Activated T-cell treated with anti-CD3 and anti-CD28 coated beads, Interleukin-2, amount 50 U/mL, for 24 hours (primary cell): ENCODE measurements around the gene GPC1.

ENCODE experiments used
- DNase-seq: peaks from one replicate; pipeline ENCODE4 v3.0.0-alpha.2; 2020
- H3K27ac Mint-ChIP-seq: 2 replicates; pipeline ENCODE4 v1.8.0; 2020; ENCODE audit warnings: mild to moderate bottlenecking, mixed read lengths
- H3K27me3 Mint-ChIP-seq: 2 replicates; pipeline ENCODE4 v1.8.0; 2020; ENCODE audit warnings: mixed read lengths
- H3K36me3 Mint-ChIP-seq: 2 replicates; pipeline ENCODE4 v1.8.0; 2020; ENCODE audit warnings: low read depth, mixed read lengths
- H3K4me1 Mint-ChIP-seq: 2 replicates; pipeline ENCODE4 v1.8.0; 2020; ENCODE audit warnings: low read depth, mixed read lengths
- H3K4me3 Mint-ChIP-seq: 2 replicates; pipeline ENCODE4 v1.8.0; 2020; ENCODE audit warnings: mild to moderate bottlenecking, moderate library complexity, mixed read lengths
- H3K9me3 Mint-ChIP-seq: 2 replicates; pipeline ENCODE4 v1.8.0; 2020; ENCODE audit warnings: mixed read lengths

Gene GPC1

DNA sequence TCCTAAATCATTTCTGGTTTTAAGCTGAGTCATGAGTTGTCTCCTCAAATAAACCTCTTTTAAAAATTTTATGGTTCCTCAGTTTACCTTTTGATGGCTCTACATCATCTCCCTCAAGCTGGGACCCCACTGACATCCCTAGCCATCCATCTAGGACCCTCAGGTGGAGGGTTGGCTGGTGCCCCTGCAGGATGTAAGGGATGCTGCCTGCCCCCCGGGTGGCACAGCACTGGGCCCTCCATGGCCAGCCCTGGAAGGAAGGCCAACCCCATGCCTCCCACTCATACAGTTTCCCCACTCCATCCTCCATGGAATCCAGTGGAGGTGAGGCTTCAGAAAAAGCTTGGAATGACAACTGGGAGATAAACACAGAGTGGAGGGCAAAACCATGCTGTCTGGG lies 17.2 kb upstream of the GPC1 start:
- peak; percentile 14 for DNase-seq
- Mint-ChIP-seq H3K9me3 (peaks cover 10% of the 10 kb centered on the region), H3K27ac (no peak overlapping the region), H3K36me3 (no peaks in the 10 kb centered on the region), H3K27me3 (no peaks in the 10 kb centered on the region), H3K4me3 (no peak overlapping the region), H3K4me1 (no peaks in the 10 kb centered on the region)

DNA sequence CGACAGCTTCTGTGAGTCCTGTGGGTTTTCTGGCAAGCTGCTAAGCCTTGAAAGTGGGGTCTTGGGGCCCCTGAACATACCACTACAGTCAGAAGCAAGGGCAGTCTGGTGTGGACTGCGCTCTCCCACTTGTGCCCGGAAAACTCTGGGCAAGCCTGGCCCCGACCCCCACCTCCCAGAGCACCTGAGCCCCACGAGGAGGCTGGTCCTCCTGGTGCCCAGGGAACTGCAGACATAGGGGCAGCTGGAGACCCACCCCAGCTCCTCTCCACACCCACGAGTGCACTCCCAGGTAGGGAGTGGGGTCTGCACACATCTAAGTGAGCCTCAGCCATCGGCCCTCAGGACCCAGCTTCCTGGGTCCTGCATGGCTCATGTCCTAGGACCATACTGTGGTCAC lies 16.2 kb upstream of the GPC1 start:
- H3K27ac Mint-ChIP-seq: no peak overlapping the region
- H3K4me1 Mint-ChIP-seq: no peaks in the 10 kb centered on the region
- H3K27me3 Mint-ChIP-seq: peaks cover 2% of the 10 kb centered on the region
- peak; percentile 17 for DNase-seq
- no peaks in the 10 kb centered on the region for H3K36me3 Mint-ChIP-seq
- no peak overlapping the region for H3K4me3 Mint-ChIP-seq
- peaks cover 10% of the 10 kb centered on the region for H3K9me3 Mint-ChIP-seq

DNA sequence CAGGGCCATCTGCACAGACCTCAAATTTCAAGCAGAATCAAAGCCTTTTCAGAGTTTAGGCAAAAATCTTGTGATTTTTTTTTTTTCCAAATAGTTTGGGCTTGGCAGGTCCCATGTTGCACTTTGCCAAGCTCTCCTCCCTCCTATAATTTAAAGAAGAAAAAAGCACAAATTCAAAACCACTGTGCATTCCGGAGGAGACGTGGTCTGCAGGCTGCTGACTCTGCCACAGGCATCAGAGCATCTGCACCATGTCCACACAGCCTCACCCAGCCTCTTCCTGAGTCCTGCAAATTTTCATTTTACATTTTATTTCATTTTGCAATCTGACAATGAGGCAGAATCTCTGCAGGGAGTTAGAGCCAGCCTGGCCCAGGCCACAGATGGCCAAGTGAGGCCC lies 15.7 kb upstream of the GPC1 start:
- Mint-ChIP-seq H3K9me3 (peaks cover 10% of the 10 kb centered on the region), H3K4me3 (no peak overlapping the region), H3K36me3 (no peaks in the 10 kb centered on the region), H3K27me3 (peaks cover 6% of the 10 kb centered on the region), H3K27ac (no peak overlapping the region), H3K4me1 (no peaks in the 10 kb centered on the region)
- DNase-seq: no peak

DNA sequence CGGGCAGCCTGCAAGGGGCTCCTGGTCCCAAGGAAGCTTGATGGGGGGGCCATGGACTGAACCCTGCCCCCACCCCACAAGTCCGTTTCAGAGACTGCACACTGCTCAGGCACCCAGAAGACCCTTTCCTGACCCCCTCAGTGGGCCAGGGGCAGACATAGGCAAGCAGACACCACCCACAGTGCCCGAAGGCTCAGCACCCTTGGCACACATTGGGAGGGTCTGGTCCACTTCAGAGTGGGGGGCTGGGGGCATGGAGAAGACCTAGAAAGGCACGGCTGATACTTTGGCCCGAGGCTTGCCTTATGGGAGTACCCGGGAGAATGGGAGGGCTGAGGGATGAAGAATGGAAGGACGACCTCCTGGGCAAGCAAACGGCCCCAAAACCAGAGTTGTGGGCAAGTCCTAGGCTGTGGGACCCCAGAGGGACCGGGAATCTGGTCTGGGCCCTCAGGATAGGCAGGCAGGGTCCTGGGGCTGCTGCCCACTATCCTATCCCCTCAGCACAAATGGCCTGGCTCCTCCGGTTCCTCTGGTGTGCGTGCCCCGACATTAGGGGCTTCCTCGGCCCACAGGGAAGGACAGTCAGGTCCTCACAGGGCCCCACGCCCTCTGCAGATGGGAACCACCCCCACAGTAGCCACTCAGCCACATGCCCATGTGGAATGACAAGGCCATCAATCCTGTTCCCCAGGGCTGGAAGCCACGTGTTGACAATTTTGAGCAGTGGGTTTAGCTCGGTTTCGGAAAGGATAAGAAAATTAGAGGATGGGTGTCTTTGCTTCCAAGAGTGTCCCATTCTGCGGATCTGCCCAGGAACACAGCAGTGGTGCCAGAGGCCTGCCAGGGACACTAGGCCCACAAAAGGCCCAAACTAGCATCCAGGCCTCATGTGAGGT lies 15.0 kb upstream of the GPC1 start:
- H3K4me1 Mint-ChIP-seq: no peaks in the 10 kb centered on the region
- no peak overlapping the region for H3K27ac Mint-ChIP-seq
- no peak overlapping the region for H3K4me3 Mint-ChIP-seq
- DNase-seq: peak; percentile 11
- H3K36me3 Mint-ChIP-seq: no peaks in the 10 kb centered on the region
- H3K27me3 Mint-ChIP-seq: peaks cover 10% of the 10 kb centered on the region
- peaks cover 13% of the 10 kb centered on the region for H3K9me3 Mint-ChIP-seq

DNA sequence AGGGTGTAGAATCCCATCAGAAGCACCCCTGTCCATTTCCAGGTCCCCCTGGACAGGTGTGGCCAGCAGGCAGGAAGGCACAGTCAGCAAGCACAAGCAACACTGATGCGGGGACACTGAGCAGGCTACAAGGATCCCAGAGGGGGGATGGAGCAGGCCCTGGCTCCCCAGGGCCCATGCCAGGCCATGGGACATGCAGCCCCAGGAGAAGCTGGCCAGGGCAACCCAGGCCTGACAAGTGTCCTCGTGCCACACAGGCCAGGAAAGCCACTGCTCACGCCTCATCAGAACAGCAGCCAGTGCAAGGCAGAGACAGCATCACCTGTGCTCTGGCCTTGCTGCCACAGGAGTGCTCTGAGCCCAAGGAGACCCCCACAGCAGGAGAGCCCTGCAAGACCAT lies 14.1 kb upstream of the GPC1 start:
- no peak overlapping the region for H3K4me3 Mint-ChIP-seq
- no peak for DNase-seq
- H3K27me3 Mint-ChIP-seq: peaks cover 19% of the 10 kb centered on the region
- H3K27ac Mint-ChIP-seq: no peak overlapping the region
- H3K9me3 Mint-ChIP-seq: peaks cover 13% of the 10 kb centered on the region
- no peaks in the 10 kb centered on the region for H3K36me3 Mint-ChIP-seq
- H3K4me1 Mint-ChIP-seq: no peaks in the 10 kb centered on the region

DNA sequence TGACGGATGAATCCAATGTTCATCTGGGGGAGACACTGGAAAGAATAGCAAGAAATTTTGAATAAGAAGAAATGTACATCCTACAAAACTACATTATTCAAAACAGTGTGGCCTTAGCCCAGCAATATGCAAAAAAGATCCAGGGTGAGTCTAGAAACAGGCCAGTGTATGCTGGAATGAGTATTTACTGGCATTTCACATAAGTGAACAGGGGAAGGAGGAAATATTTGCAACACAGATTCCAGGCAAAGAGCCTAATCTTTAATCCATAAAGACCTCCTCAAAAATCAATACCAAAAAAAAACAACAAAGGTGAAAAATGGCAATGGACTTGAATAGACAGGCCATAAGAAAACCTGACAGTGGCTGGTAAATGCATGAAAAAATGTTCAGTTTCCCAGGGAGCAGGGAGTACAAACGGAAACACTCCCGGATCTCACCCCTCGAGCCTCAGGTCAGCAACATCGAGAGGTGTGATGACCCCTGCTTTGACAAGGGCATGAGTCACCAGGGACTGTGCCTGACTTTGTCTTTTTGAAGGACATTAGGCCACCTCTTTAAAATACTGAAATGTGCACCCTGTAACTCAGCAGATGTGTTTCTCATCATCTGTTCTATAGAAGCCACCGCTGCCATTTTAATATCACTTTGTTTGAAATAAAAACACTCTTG lies 12.7 kb upstream of the GPC1 start:
- no peak for DNase-seq
- Mint-ChIP-seq H3K27me3 (peaks cover 26% of the 10 kb centered on the region), H3K9me3 (peaks cover 13% of the 10 kb centered on the region), H3K36me3 (no peaks in the 10 kb centered on the region), H3K4me1 (peaks cover 12% of the 10 kb centered on the region), H3K27ac (no peak overlapping the region), H3K4me3 (no peak overlapping the region)

DNA sequence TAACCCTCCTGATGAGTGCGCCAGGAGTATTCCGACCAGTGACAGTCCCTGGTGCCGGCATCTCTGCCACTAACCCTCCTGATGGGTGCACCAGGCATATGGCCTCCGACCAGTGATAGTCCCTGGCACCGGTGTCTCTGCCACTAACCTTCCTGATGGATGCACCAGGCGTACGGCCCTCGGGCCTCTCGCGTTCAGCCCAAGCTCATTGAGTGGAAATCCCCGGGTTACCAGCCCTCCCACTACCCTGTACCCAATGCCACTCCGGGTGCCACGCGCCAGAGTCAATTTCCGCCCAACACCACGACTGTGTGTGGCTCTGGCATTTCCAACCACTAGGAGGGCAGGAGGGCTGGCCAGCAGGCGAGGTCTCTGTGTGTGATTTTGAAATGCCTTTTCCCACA lies 11.7 kb upstream of the GPC1 start:
- no peaks in the 10 kb centered on the region for H3K36me3 Mint-ChIP-seq
- peaks cover 7% of the 10 kb centered on the region for H3K9me3 Mint-ChIP-seq
- peaks cover 33% of the 10 kb centered on the region for H3K27me3 Mint-ChIP-seq
- H3K27ac Mint-ChIP-seq: no peak overlapping the region
- no peak for DNase-seq
- peaks cover 22% of the 10 kb centered on the region for H3K4me1 Mint-ChIP-seq
- no peak overlapping the region for H3K4me3 Mint-ChIP-seq

DNA sequence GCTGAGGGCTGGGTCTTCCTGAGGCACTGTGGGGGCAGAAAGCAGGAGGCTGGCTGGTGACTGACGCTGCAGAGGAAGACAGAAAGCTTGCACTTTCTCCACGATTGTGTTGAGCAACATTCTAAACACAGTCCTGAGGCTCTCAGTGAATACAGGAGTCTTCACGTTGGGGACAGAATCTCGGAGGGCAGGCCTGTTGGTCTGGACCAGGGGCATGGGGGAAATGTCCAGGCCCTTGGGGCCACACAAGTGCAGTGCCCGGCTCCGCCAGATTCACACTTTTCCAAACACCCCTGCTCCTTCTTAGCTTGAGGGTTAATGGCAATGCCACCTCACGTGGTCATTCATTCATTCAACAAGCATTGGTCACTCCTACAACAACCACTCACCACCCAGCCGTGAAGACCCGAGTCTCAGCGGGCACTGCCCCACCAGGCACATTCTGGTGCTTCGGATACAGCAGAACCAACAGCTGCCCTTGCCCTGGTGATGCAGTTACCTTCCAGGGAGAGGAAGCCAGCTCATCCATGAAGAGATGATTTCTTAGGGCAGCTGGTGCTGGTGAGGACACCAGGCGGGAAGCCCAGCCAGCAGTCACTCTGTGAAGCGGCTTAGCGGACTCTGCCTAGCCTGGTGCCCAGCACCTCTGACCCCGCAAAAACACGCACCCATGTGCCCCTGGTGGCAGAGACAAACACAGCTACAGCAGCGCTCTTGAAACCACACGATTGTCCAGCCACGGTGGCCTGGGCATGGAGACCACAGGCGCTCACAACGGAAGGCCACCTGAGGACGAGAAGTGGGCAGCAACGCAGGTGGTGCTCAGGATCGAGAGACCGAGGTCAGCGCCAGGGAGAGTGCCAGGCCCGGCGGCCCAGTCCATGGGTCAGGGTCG lies 10.9 kb upstream of the GPC1 start:
- peaks cover 27% of the 10 kb centered on the region for H3K4me1 Mint-ChIP-seq
- no peak overlapping the region for H3K4me3 Mint-ChIP-seq
- H3K9me3 Mint-ChIP-seq: peaks cover 6% of the 10 kb centered on the region
- no peak overlapping the region for H3K27ac Mint-ChIP-seq
- peaks cover 36% of the 10 kb centered on the region for H3K27me3 Mint-ChIP-seq
- no peaks in the 10 kb centered on the region for H3K36me3 Mint-ChIP-seq
- peak; percentile 16 for DNase-seq

DNA sequence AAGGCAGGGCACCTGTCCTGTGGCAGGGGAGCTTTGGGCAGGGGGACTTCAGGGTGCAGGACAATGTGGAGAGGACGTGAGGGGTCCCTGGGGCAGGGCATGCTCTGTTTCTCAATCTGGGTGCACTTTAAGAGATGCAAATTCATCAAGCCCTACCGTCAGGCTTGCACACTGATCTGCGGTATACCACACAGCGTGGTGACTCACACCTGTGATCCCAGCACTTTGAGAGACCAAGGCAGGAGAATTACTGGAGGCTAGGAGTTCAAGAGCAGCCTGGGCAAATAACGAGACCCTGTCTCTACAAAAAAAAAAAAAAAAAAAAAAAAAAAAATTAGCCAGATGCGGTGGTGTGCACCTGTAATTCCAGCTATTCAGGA lies 10.2 kb upstream of the GPC1 start:
- H3K27ac Mint-ChIP-seq: no peak overlapping the region
- H3K4me3 Mint-ChIP-seq: no peak overlapping the region
- peaks cover 27% of the 10 kb centered on the region for H3K4me1 Mint-ChIP-seq
- peaks cover 6% of the 10 kb centered on the region for H3K9me3 Mint-ChIP-seq
- no peak for DNase-seq
- H3K27me3 Mint-ChIP-seq: peaks cover 36% of the 10 kb centered on the region
- H3K36me3 Mint-ChIP-seq: no peaks in the 10 kb centered on the region

DNA sequence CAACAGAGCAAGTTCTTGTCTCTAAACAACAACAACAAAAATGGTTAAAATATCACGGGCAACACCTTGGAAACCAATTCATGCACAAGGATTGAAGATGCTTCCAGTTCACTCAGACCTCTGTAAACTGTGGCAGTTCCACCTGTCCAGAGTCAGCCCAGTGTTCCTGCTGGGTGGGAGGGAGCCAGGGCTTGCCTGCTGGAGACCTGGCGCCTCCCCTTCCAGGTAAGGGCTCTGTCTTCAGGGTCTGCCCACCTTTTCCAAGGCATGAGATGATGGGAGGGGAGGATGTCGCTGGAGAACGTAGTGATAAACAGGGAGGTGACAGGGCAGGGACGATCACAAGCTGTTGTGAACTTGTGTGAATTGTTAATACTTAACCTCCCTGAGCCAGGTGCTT lies 9.8 kb upstream of the GPC1 start:
- Mint-ChIP-seq H3K36me3 (no peaks in the 10 kb centered on the region), H3K27me3 (peaks cover 36% of the 10 kb centered on the region), H3K9me3 (peaks cover 6% of the 10 kb centered on the region), H3K4me3 (no peak overlapping the region), H3K4me1 (peaks cover 27% of the 10 kb centered on the region), H3K27ac (no peak overlapping the region)
- DNase-seq: no peak

DNA sequence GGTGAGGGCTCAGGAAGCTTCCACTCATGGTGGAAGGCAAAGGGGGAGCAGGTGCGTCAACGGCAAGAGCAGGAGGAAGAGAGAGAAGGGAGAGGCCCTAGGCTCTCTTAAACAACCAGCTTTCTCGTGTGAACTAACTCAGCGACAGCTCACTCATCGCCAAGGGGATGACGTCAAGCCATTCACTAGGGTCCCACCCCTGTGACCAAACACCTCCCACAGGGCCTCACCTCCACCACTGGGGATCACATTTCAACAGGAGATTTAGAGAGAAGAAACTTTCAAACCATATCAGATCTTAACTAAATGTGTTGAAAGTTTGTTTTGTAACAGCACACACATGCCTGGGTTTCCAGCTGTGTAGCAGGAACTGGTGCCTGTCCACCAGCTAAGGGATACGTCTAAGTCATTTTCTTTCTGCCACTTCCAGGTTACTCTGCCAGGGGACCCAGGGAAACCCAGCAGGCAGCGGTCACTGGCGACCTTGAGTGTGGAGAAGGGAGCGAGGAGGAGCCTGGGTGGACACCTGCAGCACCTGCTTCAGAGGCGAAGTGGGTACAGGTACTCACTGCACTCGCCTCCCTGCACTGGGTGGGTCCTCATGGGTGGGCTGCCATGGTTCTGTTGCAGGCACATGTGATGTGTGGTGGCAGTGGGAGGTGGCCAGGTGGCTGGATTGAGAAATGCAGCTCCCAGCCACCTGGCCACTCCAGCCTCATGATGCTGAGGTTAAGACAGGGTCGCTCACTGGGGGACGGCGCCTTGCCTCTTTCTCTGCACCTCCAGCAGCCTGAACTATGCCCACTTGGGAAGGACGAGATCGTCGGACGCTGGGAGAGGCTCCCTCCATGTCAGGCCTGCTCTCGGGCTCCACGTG lies 8.4 kb upstream of the GPC1 start:
- H3K36me3 Mint-ChIP-seq: no peaks in the 10 kb centered on the region
- no peak overlapping the region for H3K4me3 Mint-ChIP-seq
- H3K27ac Mint-ChIP-seq: no peak overlapping the region
- peak; percentile 19 for DNase-seq
- H3K9me3 Mint-ChIP-seq: peaks cover 2% of the 10 kb centered on the region
- H3K27me3 Mint-ChIP-seq: peaks cover 39% of the 10 kb centered on the region
- H3K4me1 Mint-ChIP-seq: peaks cover 27% of the 10 kb centered on the region

DNA sequence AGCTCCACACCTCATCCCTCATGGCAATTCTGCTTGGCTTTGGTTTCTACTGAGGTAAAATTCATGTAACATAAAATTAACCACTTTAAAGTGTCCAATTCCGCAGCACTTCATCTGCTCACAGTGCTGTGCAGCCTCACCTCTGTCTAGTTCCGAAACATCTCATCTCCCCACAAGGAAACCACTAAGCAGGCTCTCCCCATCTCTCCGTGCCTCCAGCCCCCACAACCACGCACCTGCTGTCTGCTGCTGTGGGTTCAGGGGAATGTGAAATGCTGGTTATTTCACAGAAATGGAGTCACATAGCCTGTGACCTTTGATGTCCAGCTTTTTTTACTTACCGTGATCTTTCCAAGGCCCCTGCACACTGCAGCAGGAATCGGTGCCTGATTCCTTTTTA lies 7.7 kb upstream of the GPC1 start:
- peaks cover 2% of the 10 kb centered on the region for H3K9me3 Mint-ChIP-seq
- peak overlapping the region; percentile 65 for H3K27ac Mint-ChIP-seq
- DNase-seq: peak; percentile 15
- H3K4me1 Mint-ChIP-seq: peaks cover 27% of the 10 kb centered on the region
- H3K4me3 Mint-ChIP-seq: no peak overlapping the region
- no peaks in the 10 kb centered on the region for H3K36me3 Mint-ChIP-seq
- peaks cover 44% of the 10 kb centered on the region for H3K27me3 Mint-ChIP-seq

DNA sequence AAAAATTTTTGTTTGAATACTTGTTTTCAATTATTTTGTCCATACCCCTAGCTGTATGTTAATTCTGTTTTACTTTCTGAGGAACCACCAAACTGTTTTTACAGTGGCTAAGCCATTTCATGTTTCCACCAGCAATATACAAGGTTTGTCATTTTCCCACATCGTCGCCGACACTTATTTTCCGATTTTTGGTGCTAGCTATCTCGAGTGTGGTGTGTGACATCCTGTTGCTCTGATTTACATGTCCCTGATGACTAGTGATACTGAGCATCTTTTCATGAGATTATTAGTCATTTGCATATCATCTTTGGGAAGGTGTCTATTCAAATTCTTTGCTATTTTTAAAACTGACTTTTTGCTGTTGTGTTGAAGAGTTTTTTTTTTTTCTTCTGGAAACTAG lies 7.2 kb upstream of the GPC1 start:
- Mint-ChIP-seq H3K36me3 (no peaks in the 10 kb centered on the region), H3K27ac (peak overlapping the region; percentile 65), H3K27me3 (peaks cover 47% of the 10 kb centered on the region), H3K9me3 (peaks cover 2% of the 10 kb centered on the region), H3K4me3 (no peak overlapping the region), H3K4me1 (peaks cover 27% of the 10 kb centered on the region)
- DNase-seq: peak; percentile 15
